ENCODE results near the gene FAM193A.
"Not testable (repeated sequence)": the region's sequence is repeated elsewhere in the genome, so short reads cannot be mapped to it uniquely, and the experiment has no call there.

The FAM193A gene

GRCh38 chr4:2728806-2729532, 192.5 kb downstream of the FAM193A start:
- no peak for DNase-seq (ENCODE audit: low spot score)

GRCh38 chr4:2729533-2729875, 193.1 kb downstream of the FAM193A start:
- DNase-seq (ENCODE audit: low spot score): no peak

- DNase-seq (ENCODE audit: low spot score): no peak
Observed at GRCh38 chr4:2731907-2732317, 195.5 kb downstream of the FAM193A start.

- DNase-seq (ENCODE audit: low spot score): no peak
Observed at GRCh38 chr4:2732526-2732925, 196.1 kb downstream of the FAM193A start.

- no peak for DNase-seq (ENCODE audit: low spot score)
Observed at GRCh38 chr4:2733001-2733843, 196.8 kb downstream of the FAM193A start.

- no peak for DNase-seq (ENCODE audit: low spot score)
Observed at GRCh38 chr4:2733844-2734574, 197.6 kb downstream of the FAM193A start.

- no peak for DNase-seq (ENCODE audit: low spot score)
Observed at GRCh38 chr4:2734612-2735011, 198.2 kb downstream of the FAM193A start.

- DNase-seq (ENCODE audit: low spot score): no peak
Observed at GRCh38 chr4:2735869-2736268, 199.4 kb downstream of the FAM193A start.

GRCh38 chr4:2738296-2738695, 201.8 kb downstream of the FAM193A start:
- DNase-seq (ENCODE audit: low spot score): not testable (repeated sequence)

GRCh38 chr4:2741626-2742025, 205.2 kb downstream of the FAM193A start:
- no peak for DNase-seq (ENCODE audit: low spot score)

- DNase-seq (ENCODE audit: low spot score): no peak
Observed at GRCh38 chr4:2742081-2742822, 205.8 kb downstream of the FAM193A start.

- DNase-seq (ENCODE audit: low spot score): no peak
Observed at GRCh38 chr4:2742823-2743517, 206.5 kb downstream of the FAM193A start.

- DNase-seq (ENCODE audit: low spot score): no peak
Observed at GRCh38 chr4:2743518-2744445, 207.3 kb downstream of the FAM193A start.

- DNase-seq (ENCODE audit: low spot score): no peak
Observed at GRCh38 chr4:2744576-2745270, 208.3 kb downstream of the FAM193A start.

- no peak for DNase-seq (ENCODE audit: low spot score)
Observed at GRCh38 chr4:2745516-2745915, 209.1 kb downstream of the FAM193A start.

GRCh38 chr4:2745981-2746806, 209.7 kb downstream of the FAM193A start:
- DNase-seq (ENCODE audit: low spot score): peak; percentile 85

GRCh38 chr4:2746891-2747695, 210.6 kb downstream of the FAM193A start:
- DNase-seq (ENCODE audit: low spot score): no peak
